OCI-LY1 (cell line): Measurements from ENCODE around the gene NR6A1.

Experiments
- EZH2 ChIP-seq: fragments of 200-600 bp; sonication (generic), shearing (Covaris generic); IDR thresholded peaks from 2 replicates; pipeline ENCODE4 v1.8.0; 2017; ENCODE audit warnings: borderline replicate concordance, mixed run types, mild to moderate bottlenecking, antibody characterized with exemption, low read length, moderate library complexity, mixed read lengths
- TF ChIP-seq, protein P1 (sequence below): fragments of 200-600 bp; sonication (generic), shearing (Covaris generic); IDR thresholded peaks from 2 replicates; pipeline ENCODE4 v1.5.1; 2017; ENCODE audit warnings: mild to moderate bottlenecking, antibody characterized with exemption, low read length, moderate library complexity, mixed read lengths

DNA sequence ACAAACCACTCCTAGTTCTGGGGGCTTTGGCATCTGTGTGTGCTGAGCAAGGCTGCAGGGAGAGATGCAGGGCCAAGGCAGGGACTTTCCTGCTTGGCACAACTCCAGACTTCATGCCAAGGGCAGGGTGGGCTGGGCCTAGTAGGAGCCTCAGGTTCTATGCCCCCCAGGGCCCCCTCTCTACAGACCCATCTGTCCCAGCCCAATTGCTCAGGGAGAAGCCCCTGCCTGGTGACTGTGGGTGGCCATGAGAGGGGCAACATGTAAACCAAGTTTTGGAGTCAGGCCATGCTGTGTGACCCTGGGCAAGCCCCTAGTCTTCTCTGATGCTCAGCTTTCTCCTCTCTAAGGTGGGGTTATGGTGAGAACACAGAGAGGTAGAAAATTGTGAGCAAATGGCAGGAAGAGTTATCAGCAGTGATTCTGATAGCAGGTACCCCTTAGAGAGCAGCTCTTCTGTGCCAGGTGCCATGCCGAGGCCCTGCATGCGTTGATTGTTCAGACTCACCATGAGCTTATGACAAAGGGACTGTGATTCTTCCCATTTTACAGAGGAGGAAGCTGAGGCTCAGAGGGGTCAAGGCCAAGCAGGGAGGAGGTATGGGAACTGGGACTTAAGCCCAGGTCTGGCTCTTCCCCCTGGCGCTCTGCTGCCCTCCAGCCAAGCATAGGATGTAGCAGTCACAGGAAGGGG, 11.0 kb upstream of the NR6A1 start:
- TF ChIP-seq, protein P1, sequence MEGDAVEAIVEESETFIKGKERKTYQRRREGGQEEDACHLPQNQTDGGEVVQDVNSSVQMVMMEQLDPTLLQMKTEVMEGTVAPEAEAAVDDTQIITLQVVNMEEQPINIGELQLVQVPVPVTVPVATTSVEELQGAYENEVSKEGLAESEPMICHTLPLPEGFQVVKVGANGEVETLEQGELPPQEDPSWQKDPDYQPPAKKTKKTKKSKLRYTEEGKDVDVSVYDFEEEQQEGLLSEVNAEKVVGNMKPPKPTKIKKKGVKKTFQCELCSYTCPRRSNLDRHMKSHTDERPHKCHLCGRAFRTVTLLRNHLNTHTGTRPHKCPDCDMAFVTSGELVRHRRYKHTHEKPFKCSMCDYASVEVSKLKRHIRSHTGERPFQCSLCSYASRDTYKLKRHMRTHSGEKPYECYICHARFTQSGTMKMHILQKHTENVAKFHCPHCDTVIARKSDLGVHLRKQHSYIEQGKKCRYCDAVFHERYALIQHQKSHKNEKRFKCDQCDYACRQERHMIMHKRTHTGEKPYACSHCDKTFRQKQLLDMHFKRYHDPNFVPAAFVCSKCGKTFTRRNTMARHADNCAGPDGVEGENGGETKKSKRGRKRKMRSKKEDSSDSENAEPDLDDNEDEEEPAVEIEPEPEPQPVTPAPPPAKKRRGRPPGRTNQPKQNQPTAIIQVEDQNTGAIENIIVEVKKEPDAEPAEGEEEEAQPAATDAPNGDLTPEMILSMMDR = no peak
- TF ChIP-seq EZH2 = no peak
